Measurements from ENCODE around the gene SLC47A1. TPM values are rescaled to one million over a fixed set of nuclear protein-coding genes. Genes with fewer than 3 reads are reported as not detected.
A peak's percentile ranks its signal among the peaks of the same experiment; 100 is the strongest.

Gene SLC47A1
- total RNA-seq, result 10 to 100 TPM in 1 of 2 donors, 1 to 10 TPM in 1; 4.1 to 17.0 TPM

GRCh38 chr17:19533718-19534561 is at the start of gene SLC47A1:
SLC47A1 (plus strand) TSS chr17:19533854; CDS start chr17:19533940, 86 bp downstream.
- H3K27ac ChIP-seq, result peak within 1 kb of the TSS in 1 of 2 donors; percentile 18
- H3K27me3 ChIP-seq (replicated peaks; ENCODE audit: insufficient read depth), result no peaks in the 10 kb centered on the region
- peak within 1 kb of the TSS; percentile 77 for H3K4me3 ChIP-seq
- DNase-seq (ENCODE audit: low spot score) (no peak), ATAC-seq (ENCODE audit: insufficient number of reproducible peaks, low FRiP score, low read depth) (peak; percentile 62)
- peaks cover 0 to 13% of the 10 kb centered on the region in 2 donors for H3K4me1 ChIP-seq (ENCODE audit: control insufficient read depth in 1 of 2, low read depth in 2 of 2)
- no peaks in the 10 kb centered on the region for H3K36me3 ChIP-seq
- no peak for TF ChIP-seq CTCF (IDR thresholded peaks at IDR 0.05)
- H3K9me3 ChIP-seq, result no peaks in the 10 kb centered on the region

GRCh38 chr17:19485800-19486340 is 47.8 kb upstream of the SLC47A1 start:
- H3K36me3 ChIP-seq, result no peaks in the 10 kb centered on the region
- ATAC-seq (ENCODE audit: insufficient number of reproducible peaks, low FRiP score, low read depth) (no peak), DNase-seq (ENCODE audit: low spot score) (no peak)
- no peak overlapping the region for H3K27ac ChIP-seq
- H3K4me3 ChIP-seq, result no peak overlapping the region
- H3K9me3 ChIP-seq, result no peaks in the 10 kb centered on the region
- H3K27me3 ChIP-seq (replicated peaks; ENCODE audit: insufficient read depth), result no peaks in the 10 kb centered on the region
- H3K4me1 ChIP-seq (ENCODE audit: control insufficient read depth in 1 of 2, low read depth in 2 of 2), result peaks cover 3 to 50% of the 10 kb centered on the region in 2 donors
- no peak for TF ChIP-seq CTCF (IDR thresholded peaks at IDR 0.05)

GRCh38 chr17:19486351-19487023 is 47.2 kb upstream of the SLC47A1 start:
- Histone ChIP-seq H3K27me3 (replicated peaks; ENCODE audit: insufficient read depth) (no peaks in the 10 kb centered on the region), H3K36me3 (no peaks in the 10 kb centered on the region), H3K27ac (peak overlapping the region in 1 of 2 donors; percentile 12), H3K4me1 (ENCODE audit: control insufficient read depth in 1 of 2, low read depth in 2 of 2) (peaks cover 3 to 50% of the 10 kb centered on the region in 2 donors), H3K9me3 (no peaks in the 10 kb centered on the region), H3K4me3 (no peak overlapping the region)
- DNase-seq (ENCODE audit: low spot score) (no peak), ATAC-seq (ENCODE audit: insufficient number of reproducible peaks, low FRiP score, low read depth) (no peak)
- no peak for TF ChIP-seq CTCF (IDR thresholded peaks at IDR 0.05)

GRCh38 chr17:19487024-19487600 is 46.5 kb upstream of the SLC47A1 start:
- Histone ChIP-seq H3K27ac (peak overlapping the region in 1 of 2 donors; percentile 12), H3K36me3 (no peaks in the 10 kb centered on the region), H3K4me3 (no peak overlapping the region), H3K9me3 (no peaks in the 10 kb centered on the region), H3K27me3 (replicated peaks; ENCODE audit: insufficient read depth) (no peaks in the 10 kb centered on the region), H3K4me1 (ENCODE audit: control insufficient read depth in 1 of 2, low read depth in 2 of 2) (peaks cover 3 to 46% of the 10 kb centered on the region in 2 donors)
- no peak for TF ChIP-seq CTCF (IDR thresholded peaks at IDR 0.05)
- ATAC-seq (ENCODE audit: insufficient number of reproducible peaks, low FRiP score, low read depth) (peak; percentile 62), DNase-seq (ENCODE audit: low spot score) (no peak)

GRCh38 chr17:19492141-19492540 is 41.5 kb upstream of the SLC47A1 start:
- Histone ChIP-seq H3K27ac (no peak overlapping the region), H3K27me3 (replicated peaks; ENCODE audit: insufficient read depth) (no peaks in the 10 kb centered on the region), H3K9me3 (no peaks in the 10 kb centered on the region), H3K36me3 (no peaks in the 10 kb centered on the region), H3K4me3 (no peak overlapping the region), H3K4me1 (ENCODE audit: control insufficient read depth in 1 of 2, low read depth in 2 of 2) (peaks cover 0 to 6% of the 10 kb centered on the region in 2 donors)
- no peak for TF ChIP-seq CTCF (IDR thresholded peaks at IDR 0.05)
- DNase-seq (ENCODE audit: low spot score), result no peak
- no peak for ATAC-seq (ENCODE audit: insufficient number of reproducible peaks, low FRiP score, low read depth)

Data from thoracic aorta (tissue), 2 donors.